ENCODE results near the gene TRIM72. TPM values are rescaled to one million over a fixed set of nuclear protein-coding genes. Genes with fewer than 3 reads are reported as not detected.

The TRIM72 gene
- total and polyA plus RNA-seq, 2 of the 8 experiments (the other 6 are each of a cell fraction or from before 2014, with no cell fraction given): 0.57 to 2.1 TPM

Small RNA genes within 50 kb of the gene (small RNA-seq; reads per million reads assigned to genes)
- gene AC009088.4 (ENCODE audit: insufficient read depth) (not detected), gene NDUFA3P6 (ENCODE audit: insufficient read depth) (not detected)

Other genes starting within 250 kb of the TRIM72 start
- 2.9 and 3.1 TPM in 2 replicates for gene HSD3B7, start 228.9 kb upstream of the TRIM72 start, total RNA-seq (2021; fragmentation: NEBNext Ultra II Directional; extraction: Animal tissue kit (Norgen Biotek cat#: 25700))
- gene HSD3B7, start 228.9 kb upstream of the TRIM72 start, polyA plus RNA-seq (2011; rRNA removed): 6.6 and 9.8 TPM in 2 replicates
- 18.0 and 20.2 TPM in 2 replicates for gene STX1B, start 203.5 kb upstream of the TRIM72 start, total RNA-seq (2021; fragmentation: NEBNext Ultra II Directional; extraction: Animal tissue kit (Norgen Biotek cat#: 25700))
- 8.9 and 14.6 TPM in 2 replicates for gene STX1B, start 203.5 kb upstream of the TRIM72 start, polyA plus RNA-seq (2011; rRNA removed)
- 32.3 and 39.2 TPM in 2 replicates for gene STX4, start 180.6 kb upstream of the TRIM72 start, total RNA-seq (2021; fragmentation: NEBNext Ultra II Directional; extraction: Animal tissue kit (Norgen Biotek cat#: 25700))
- gene STX4, start 180.6 kb upstream of the TRIM72 start, polyA plus RNA-seq (2011; rRNA removed): 25.8 and 32.1 TPM in 2 replicates
- gene ZNF668, start 139.9 kb upstream of the TRIM72 start, total RNA-seq (2021; fragmentation: NEBNext Ultra II Directional; extraction: Animal tissue kit (Norgen Biotek cat#: 25700)): 13.6 and 14.0 TPM in 2 replicates
- 14.3 and 18.8 TPM in 2 replicates for gene ZNF668, start 139.9 kb upstream of the TRIM72 start, polyA plus RNA-seq (2011; rRNA removed)
- gene ZNF646, start 139.7 kb upstream of the TRIM72 start, total RNA-seq (2021; fragmentation: NEBNext Ultra II Directional; extraction: Animal tissue kit (Norgen Biotek cat#: 25700)): 25.0 TPM in 2 replicates
- 6.5 and 9.9 TPM in 2 replicates for gene ZNF646, start 139.7 kb upstream of the TRIM72 start, polyA plus RNA-seq (2011; rRNA removed)
- gene PRSS53, start 125.2 kb upstream of the TRIM72 start, total RNA-seq (2021; fragmentation: NEBNext Ultra II Directional; extraction: Animal tissue kit (Norgen Biotek cat#: 25700)): 1.7 and 2.5 TPM in 2 replicates
- 2.6 and 3.6 TPM in 2 replicates for gene PRSS53, start 125.2 kb upstream of the TRIM72 start, polyA plus RNA-seq (2011; rRNA removed)
- gene VKORC1, start 119.3 kb upstream of the TRIM72 start, total RNA-seq (2021; fragmentation: NEBNext Ultra II Directional; extraction: Animal tissue kit (Norgen Biotek cat#: 25700)): 83.3 and 84.1 TPM in 2 replicates
- gene VKORC1, start 119.3 kb upstream of the TRIM72 start, polyA plus RNA-seq (2011; rRNA removed): 483 and 512 TPM in 2 replicates
- gene BCKDK, start 105.7 kb upstream of the TRIM72 start, total RNA-seq (2021; fragmentation: NEBNext Ultra II Directional; extraction: Animal tissue kit (Norgen Biotek cat#: 25700)): 49.6 and 51.5 TPM in 2 replicates
- 77.1 and 97.1 TPM in 2 replicates for gene BCKDK, start 105.7 kb upstream of the TRIM72 start, polyA plus RNA-seq (2011; rRNA removed)
- 61.6 and 68.7 TPM in 2 replicates for gene KAT8, start 96.5 kb upstream of the TRIM72 start, total RNA-seq (2021; fragmentation: NEBNext Ultra II Directional; extraction: Animal tissue kit (Norgen Biotek cat#: 25700))
- 52.6 and 60.8 TPM in 2 replicates for gene KAT8, start 96.5 kb upstream of the TRIM72 start, polyA plus RNA-seq (2011; rRNA removed)
- 86.1 and 87.7 TPM in 2 replicates for gene PRSS8, start 78.4 kb upstream of the TRIM72 start, total RNA-seq (2021; fragmentation: NEBNext Ultra II Directional; extraction: Animal tissue kit (Norgen Biotek cat#: 25700))
- 273 and 321 TPM in 2 replicates for gene PRSS8, start 78.4 kb upstream of the TRIM72 start, polyA plus RNA-seq (2011; rRNA removed)
- gene PRSS36, start 64.1 kb upstream of the TRIM72 start, total RNA-seq (2021; fragmentation: NEBNext Ultra II Directional; extraction: Animal tissue kit (Norgen Biotek cat#: 25700)): 1.3 TPM in 2 replicates
- 1.9 and 3.1 TPM in 2 replicates for gene PRSS36, start 64.1 kb upstream of the TRIM72 start, polyA plus RNA-seq (2011; rRNA removed)
- 685 and 686 TPM in 2 replicates for gene FUS, start 34.0 kb upstream of the TRIM72 start, total RNA-seq (2021; fragmentation: NEBNext Ultra II Directional; extraction: Animal tissue kit (Norgen Biotek cat#: 25700))
- 484 and 491 TPM in 2 replicates for gene FUS, start 34.0 kb upstream of the TRIM72 start, polyA plus RNA-seq (2011; rRNA removed)
- 29.9 and 32.2 TPM in 2 replicates for gene PYCARD, start 11.4 kb upstream of the TRIM72 start, total RNA-seq (2021; fragmentation: NEBNext Ultra II Directional; extraction: Animal tissue kit (Norgen Biotek cat#: 25700))
- gene PYCARD, start 11.4 kb upstream of the TRIM72 start, polyA plus RNA-seq (2011; rRNA removed): 77.9 and 87.0 TPM in 2 replicates
- gene PYDC1, start 3.0 kb downstream of the TRIM72 start, total RNA-seq (2021; fragmentation: NEBNext Ultra II Directional; extraction: Animal tissue kit (Norgen Biotek cat#: 25700)): 3.0 and 3.5 TPM in 2 replicates
- gene PYDC1, start 3.0 kb downstream of the TRIM72 start, polyA plus RNA-seq (2011; rRNA removed): 5.9 and 11.1 TPM in 2 replicates
- gene ITGAM, start 45.9 kb downstream of the TRIM72 start, total RNA-seq (2021; fragmentation: NEBNext Ultra II Directional; extraction: Animal tissue kit (Norgen Biotek cat#: 25700)): 0.22 and 0.44 TPM in 2 replicates
- gene ITGAM, start 45.9 kb downstream of the TRIM72 start, polyA plus RNA-seq (2011; rRNA removed): 2.0 and 2.9 TPM in 2 replicates
- not detected in 2 replicates for gene ITGAX, start 141.1 kb downstream of the TRIM72 start, total RNA-seq (2021; fragmentation: NEBNext Ultra II Directional; extraction: Animal tissue kit (Norgen Biotek cat#: 25700))
- gene ITGAX, start 141.1 kb downstream of the TRIM72 start, polyA plus RNA-seq (2011; rRNA removed): 0.13 and 0.30 TPM in 2 replicates
- gene ITGAD, start 179.2 kb downstream of the TRIM72 start, total RNA-seq (2021; fragmentation: NEBNext Ultra II Directional; extraction: Animal tissue kit (Norgen Biotek cat#: 25700)): not detected in 2 replicates
- gene ITGAD, start 179.2 kb downstream of the TRIM72 start, polyA plus RNA-seq (2011; rRNA removed): 0.06 TPM in 1 of 2 replicates, not detected in the other
- gene COX6A2, start 214.2 kb downstream of the TRIM72 start, total RNA-seq (2021; fragmentation: NEBNext Ultra II Directional; extraction: Animal tissue kit (Norgen Biotek cat#: 25700)): not detected in 2 replicates
- 0.79 and 1.6 TPM in 2 replicates for gene COX6A2, start 214.2 kb downstream of the TRIM72 start, polyA plus RNA-seq (2011; rRNA removed)
- 0.15 and 0.19 TPM in 2 replicates for gene ZNF843, start 228.7 kb downstream of the TRIM72 start, total RNA-seq (2021; fragmentation: NEBNext Ultra II Directional; extraction: Animal tissue kit (Norgen Biotek cat#: 25700))
- 0.32 and 0.36 TPM in 2 replicates for gene ZNF843, start 228.7 kb downstream of the TRIM72 start, polyA plus RNA-seq (2011; rRNA removed)
- 8.7 and 8.9 TPM in 2 replicates for gene ARMC5, start 245.4 kb downstream of the TRIM72 start, total RNA-seq (2021; fragmentation: NEBNext Ultra II Directional; extraction: Animal tissue kit (Norgen Biotek cat#: 25700))
- gene ARMC5, start 245.4 kb downstream of the TRIM72 start, polyA plus RNA-seq (2011; rRNA removed): 7.8 and 16.4 TPM in 2 replicates

Data from H1 (cell line).